Tibial artery (tissue), 4 donors: ENCODE measurements around the gene WDR7.

Source experiments
- DNase-seq, 2 donors: peaks; one replicate each; pipeline ENCODE4 v3.0.0-alpha.2; 2019
- H3K27ac ChIP-seq, 2 donors: fragments of 200-600 bp; sonication (generic) in 1 of 2; 1 replicate in 1 of 2; 2 replicates in 1 of 2; pipeline ENCODE4 v1.5.1; 2018 to 2019; ENCODE audit warnings: mild to moderate bottlenecking in 1 of 2
- H3K27me3 ChIP-seq, 2 donors: fragments of 200-600 bp; sonication (generic) in 1 of 2; one replicate each; pipeline versions ENCODE4 v1.5.1 to v1.6.0; 2016 to 2019
- H3K36me3 ChIP-seq, 3 donors: fragments of 200-600 bp; sonication (generic) in 2 of 3; one replicate each; pipeline ENCODE4 v1.5.1; 2016 to 2019; ENCODE audit warnings: mild to moderate bottlenecking in 2 of 3
- H3K4me1 ChIP-seq, 4 donors: fragments of 200-600 bp; sonication (generic) in 2 of 4; 1 replicate in 3 of 4; 2 replicates in 1 of 4; pipeline ENCODE4 v1.5.1; 2016 to 2019
- H3K4me3 ChIP-seq, 2 donors: fragments of 200-600 bp; sonication (generic) in 1 of 2; 1 replicate in 1 of 2; 2 replicates in 1 of 2; pipeline ENCODE4 v1.5.1; 2018 to 2019; ENCODE audit warnings: mild to moderate bottlenecking in 2 of 2
- H3K9me3 ChIP-seq, 3 donors: fragments of 200-600 bp; sonication (generic) in 1 of 3; one replicate each; pipeline ENCODE4 v1.5.1; 2016 to 2019
- intact Hi-C: fragments of 100-400 bp; cut with DNase I; formaldehyde crosslinking; loops from one replicate; pipeline ENCODE4 v1.15.0; 2023; ENCODE audit warnings: low total_unique reads
- TF ChIP-seq, protein P1 (sequence below), 2 experiments: fragments of 200-600 bp in 1 of 2; fragments of 450-650 bp in 1 of 2; IDR thresholded peaks; one replicate each; pipeline ENCODE4 v1.5.1; 2017 to 2019; ENCODE audit warnings: antibody characterized with exemption in 2 of 2, mild to moderate bottlenecking in 1 of 2, moderate library complexity in 1 of 2

The WDR7 gene

DNA sequence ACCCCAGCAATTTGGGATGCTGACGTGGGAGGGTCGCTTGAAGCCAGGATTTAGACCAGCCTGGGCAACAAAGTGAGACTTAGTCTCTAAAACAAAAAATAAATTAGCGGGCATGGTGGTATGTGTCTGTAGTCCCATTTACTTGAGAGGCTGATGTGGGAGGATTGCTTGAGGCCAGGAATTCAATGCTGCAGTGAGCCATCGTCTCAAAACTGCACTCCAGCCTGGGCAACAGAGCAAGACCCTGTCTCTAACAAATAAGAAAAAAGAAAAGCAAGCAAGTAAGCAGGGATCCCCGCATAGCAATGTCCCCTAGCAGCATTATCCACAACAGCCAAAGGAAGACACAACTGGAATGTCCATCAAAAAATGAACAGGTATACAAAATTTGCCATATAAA is 16.2 kb upstream of the WDR7 start:
- TF ChIP-seq, protein P1, sequence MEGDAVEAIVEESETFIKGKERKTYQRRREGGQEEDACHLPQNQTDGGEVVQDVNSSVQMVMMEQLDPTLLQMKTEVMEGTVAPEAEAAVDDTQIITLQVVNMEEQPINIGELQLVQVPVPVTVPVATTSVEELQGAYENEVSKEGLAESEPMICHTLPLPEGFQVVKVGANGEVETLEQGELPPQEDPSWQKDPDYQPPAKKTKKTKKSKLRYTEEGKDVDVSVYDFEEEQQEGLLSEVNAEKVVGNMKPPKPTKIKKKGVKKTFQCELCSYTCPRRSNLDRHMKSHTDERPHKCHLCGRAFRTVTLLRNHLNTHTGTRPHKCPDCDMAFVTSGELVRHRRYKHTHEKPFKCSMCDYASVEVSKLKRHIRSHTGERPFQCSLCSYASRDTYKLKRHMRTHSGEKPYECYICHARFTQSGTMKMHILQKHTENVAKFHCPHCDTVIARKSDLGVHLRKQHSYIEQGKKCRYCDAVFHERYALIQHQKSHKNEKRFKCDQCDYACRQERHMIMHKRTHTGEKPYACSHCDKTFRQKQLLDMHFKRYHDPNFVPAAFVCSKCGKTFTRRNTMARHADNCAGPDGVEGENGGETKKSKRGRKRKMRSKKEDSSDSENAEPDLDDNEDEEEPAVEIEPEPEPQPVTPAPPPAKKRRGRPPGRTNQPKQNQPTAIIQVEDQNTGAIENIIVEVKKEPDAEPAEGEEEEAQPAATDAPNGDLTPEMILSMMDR (IDR thresholded peaks at IDR 0.05): no peak
- no peak for DNase-seq
- H3K36me3 ChIP-seq: no peaks in the 10 kb centered on the region
- H3K27me3 ChIP-seq: no peaks in the 10 kb centered on the region
- no peak overlapping the region for H3K27ac ChIP-seq
- peaks cover 0 to 37% (median 16%) of the 10 kb centered on the region in 4 donors for H3K4me1 ChIP-seq
- intact Hi-C loops: no loop called here
- H3K9me3 ChIP-seq: no peaks in the 10 kb centered on the region
- no peak overlapping the region for H3K4me3 ChIP-seq

DNA sequence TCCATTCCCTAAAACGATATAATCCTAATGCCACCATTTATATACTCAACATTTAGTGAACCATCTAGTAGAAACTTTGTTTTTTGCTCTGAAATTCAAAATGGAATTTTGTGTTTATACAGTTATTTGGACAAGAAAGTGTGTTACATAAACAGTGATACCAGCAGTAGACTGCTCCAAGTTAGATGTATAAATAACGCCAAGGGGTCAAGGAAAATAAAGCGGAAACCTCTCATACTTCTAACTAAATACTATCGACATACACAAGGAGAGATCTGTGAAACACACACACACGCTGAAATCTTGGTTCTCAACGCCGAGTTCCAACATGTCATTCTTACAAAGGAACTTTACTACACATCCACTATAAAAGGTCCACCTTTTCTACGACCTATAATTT is 14.0 kb upstream of the WDR7 start:
- TF ChIP-seq, protein P1 (IDR thresholded peaks at IDR 0.05): no peak
- H3K9me3 ChIP-seq: no peaks in the 10 kb centered on the region
- intact Hi-C loops: no loop called here
- no peak for DNase-seq
- peak overlapping the region; percentile 77 to 78 for H3K4me3 ChIP-seq
- H3K27me3 ChIP-seq: no peaks in the 10 kb centered on the region
- peak overlapping the region; percentile 94 for H3K27ac ChIP-seq
- H3K4me1 ChIP-seq: peaks cover 0 to 33% (median 15%) of the 10 kb centered on the region in 4 donors
- H3K36me3 ChIP-seq: no peaks in the 10 kb centered on the region

DNA sequence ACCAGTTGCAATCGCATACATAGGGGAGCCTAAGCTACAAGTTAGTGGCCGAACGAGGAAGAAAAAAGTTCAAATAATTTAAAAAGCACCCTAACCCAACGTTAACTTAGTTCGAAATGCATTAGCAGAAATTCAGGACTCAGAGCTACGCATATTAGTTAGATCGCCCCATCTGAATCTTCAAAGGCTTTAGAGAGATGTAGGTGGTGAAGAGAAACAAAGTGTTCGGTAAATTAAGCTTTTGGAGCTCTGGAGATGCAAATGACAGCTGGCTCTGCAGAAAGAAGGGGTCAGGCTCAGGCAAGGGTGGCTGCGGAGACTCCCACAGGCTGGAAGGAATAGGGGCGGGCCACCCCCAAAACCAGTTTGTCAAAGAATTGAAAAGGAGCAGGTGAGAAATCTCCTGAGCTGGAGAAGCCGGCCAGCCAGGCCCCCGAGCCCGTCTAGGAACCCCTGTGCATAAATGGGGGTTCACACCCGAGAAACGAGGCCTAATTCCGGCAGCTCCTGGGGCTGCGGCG is 13.4 kb upstream of the WDR7 start:
- DNase-seq: peak in 1 of 2 donors; percentile 70
- H3K4me1 ChIP-seq: peaks cover 0 to 29% (median 12%) of the 10 kb centered on the region in 4 donors
- no peaks in the 10 kb centered on the region for H3K27me3 ChIP-seq
- H3K4me3 ChIP-seq: peak overlapping the region; percentile 77 to 78
- intact Hi-C loops: loop anchor here (1.0 kb wide), 1 partner anchor 14 kb away; the partner anchor contains the start of gene WDR7
- H3K9me3 ChIP-seq: no peaks in the 10 kb centered on the region
- no peaks in the 10 kb centered on the region for H3K36me3 ChIP-seq
- H3K27ac ChIP-seq: peak overlapping the region; percentile 94
- TF ChIP-seq, protein P1 (IDR thresholded peaks at IDR 0.05): no peak

DNA sequence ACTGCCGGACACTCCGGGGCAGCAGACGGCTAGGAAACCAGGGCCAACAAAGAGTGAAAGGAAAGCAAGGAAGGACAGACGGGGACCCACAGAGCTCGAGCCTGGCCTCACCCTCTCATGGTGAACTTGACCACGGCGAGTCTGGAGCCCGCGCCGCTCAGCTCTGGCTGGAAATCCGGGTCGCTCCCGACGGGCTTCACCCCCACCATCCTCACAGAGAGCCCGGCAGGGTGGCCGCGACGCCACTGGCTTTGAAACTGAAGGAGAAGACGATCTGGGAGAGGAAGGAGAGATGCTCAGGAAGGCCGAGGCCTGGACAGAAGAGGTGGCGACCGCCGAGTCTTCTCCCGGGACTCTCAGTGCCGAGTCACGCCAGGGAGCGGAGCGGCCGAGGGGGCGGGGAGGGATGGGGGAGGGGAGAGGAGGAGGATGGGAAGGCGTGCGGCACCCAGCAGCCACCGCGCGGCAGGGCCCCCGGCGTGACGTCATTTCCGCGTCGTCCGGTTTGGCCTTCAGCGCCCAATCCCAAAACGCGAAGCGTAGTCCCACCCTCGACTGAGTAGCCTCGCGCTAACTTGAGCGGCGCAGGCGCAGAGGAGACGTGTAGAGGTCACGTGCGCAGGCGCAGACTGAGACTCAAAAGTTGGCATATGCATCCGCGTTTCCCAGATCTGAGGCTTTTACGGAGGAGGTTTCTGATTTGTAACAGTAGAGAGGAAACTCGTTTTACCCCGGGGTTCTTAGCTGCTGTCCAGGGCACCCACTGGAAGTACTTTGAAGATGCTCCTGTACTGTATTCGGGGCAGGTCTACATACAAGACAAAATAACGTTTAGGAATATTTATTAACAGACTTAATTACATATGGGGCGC is 12.7 kb upstream of the WDR7 start, which contains the start of gene TXNL1:
TSS of gene TXNL1 (minus strand) at position 361 of the 872 bp plus-strand sequence. CDS start at position 209, 152 bp downstream.
- peak within 1 kb of the TSS; percentile 77 to 78 for H3K4me3 ChIP-seq
- TF ChIP-seq, protein P1 (IDR thresholded peaks at IDR 0.05): no peak
- intact Hi-C loops: loop anchor here (1.0 kb wide), 1 partner anchor 13 kb away; the partner anchor contains the start of gene WDR7
- peak; percentile 98 to 100 for DNase-seq
- peak within 1 kb of the TSS; percentile 94 for H3K27ac ChIP-seq
- no peaks in the 10 kb centered on the region for H3K27me3 ChIP-seq
- no peaks in the 10 kb centered on the region for H3K9me3 ChIP-seq
- no peaks in the 10 kb centered on the region for H3K36me3 ChIP-seq
- peaks cover 0 to 29% (median 12%) of the 10 kb centered on the region in 4 donors for H3K4me1 ChIP-seq

DNA sequence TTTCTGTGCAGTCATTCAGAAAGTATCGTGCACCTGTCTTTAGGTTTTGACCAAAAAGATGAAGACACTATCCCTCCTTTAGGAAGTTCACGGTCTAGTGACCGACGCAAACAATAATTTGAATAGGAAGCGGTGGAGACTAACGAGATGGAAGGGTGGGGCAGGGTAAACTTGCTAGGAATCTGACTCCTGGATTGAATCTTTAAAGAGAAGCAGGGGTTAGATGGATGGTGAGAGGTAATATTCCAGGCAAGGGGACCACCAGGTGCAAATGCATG is 12.1 kb upstream of the WDR7 start:
- H3K27ac ChIP-seq: peak overlapping the region; percentile 94
- DNase-seq: no peak
- H3K36me3 ChIP-seq: no peaks in the 10 kb centered on the region
- H3K4me1 ChIP-seq: peaks cover 0 to 29% (median 12%) of the 10 kb centered on the region in 4 donors
- TF ChIP-seq, protein P1 (IDR thresholded peaks at IDR 0.05): no peak
- peak overlapping the region; percentile 77 to 78 for H3K4me3 ChIP-seq
- H3K27me3 ChIP-seq: no peaks in the 10 kb centered on the region
- H3K9me3 ChIP-seq: no peaks in the 10 kb centered on the region
- intact Hi-C loops: no loop called here
